Activated T-helper 1 cell treated with anti-CD3 and anti-CD28 coated beads, Interleukin-2, amount 50 U/mL, for 16 hours (primary cell): ENCODE results near the gene ZNF143.
"Not testable (repeated sequence)": the region's sequence is repeated elsewhere in the genome, so short reads cannot be mapped to it uniquely, and the experiment has no call there.

Experiments used
- DNase-seq, 2 donors: peaks; one replicate each; pipeline ENCODE4 v3.0.0-alpha.2; 2020; ENCODE audit warnings: low read depth in 1 of 2, low spot score in 1 of 2

The ZNF143 gene

DNA sequence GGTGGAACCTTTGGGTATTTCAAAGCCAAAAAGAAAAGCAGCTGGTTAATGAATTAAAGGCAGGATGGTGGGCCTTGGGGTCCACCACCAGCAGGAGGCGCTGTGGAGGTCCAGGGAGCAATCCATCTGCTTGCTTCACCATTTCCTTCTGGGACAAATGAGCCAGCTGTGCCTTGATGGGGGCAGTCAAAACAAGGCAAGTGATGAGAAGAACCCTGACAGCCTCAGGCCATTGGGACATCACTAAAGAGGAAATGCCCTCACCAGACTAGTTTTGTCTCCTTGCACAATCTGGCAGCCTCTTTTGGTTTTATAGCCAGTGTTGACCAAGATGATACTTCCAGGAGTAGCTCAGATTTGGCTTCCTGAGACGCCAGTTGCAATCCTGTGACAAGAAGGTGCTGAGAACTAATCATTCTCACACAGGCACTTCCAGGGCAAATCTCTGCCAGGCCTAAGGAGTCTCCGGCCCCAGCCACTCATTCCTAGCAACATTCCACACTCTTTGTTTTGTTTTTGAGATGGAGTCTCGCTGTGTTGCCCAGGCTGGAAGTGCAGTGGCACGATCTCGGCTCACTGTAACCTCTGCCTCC lies 74.5 kb downstream of the ZNF143 start:
- DNase-seq = peak; percentile 64 to 78

- DNase-seq = no peak
These were observed 77.7 kb downstream of the ZNF143 start for GRCh38 chr11:9538548-9538947.

DNA sequence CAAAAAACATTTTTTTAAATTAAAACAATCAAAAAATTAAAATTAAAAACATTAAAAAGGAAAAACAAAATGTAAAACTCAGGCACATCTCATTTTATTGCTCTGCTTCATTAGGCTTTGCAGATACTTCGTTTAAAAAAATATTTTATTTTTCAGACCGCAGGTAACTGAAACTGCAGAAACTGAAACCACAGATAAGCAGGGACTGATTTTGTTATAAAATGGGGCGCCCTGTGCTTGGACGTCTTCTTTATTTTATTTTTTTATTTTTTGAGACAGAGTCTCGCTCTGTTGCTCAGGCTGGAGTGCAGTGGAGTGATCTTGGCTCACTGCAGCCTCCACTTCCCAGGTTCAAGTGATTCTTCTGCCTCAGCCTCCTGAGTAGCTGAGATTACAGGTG lies 88.4 kb downstream of the ZNF143 start:
- DNase-seq = not testable (repeated sequence)

DNA sequence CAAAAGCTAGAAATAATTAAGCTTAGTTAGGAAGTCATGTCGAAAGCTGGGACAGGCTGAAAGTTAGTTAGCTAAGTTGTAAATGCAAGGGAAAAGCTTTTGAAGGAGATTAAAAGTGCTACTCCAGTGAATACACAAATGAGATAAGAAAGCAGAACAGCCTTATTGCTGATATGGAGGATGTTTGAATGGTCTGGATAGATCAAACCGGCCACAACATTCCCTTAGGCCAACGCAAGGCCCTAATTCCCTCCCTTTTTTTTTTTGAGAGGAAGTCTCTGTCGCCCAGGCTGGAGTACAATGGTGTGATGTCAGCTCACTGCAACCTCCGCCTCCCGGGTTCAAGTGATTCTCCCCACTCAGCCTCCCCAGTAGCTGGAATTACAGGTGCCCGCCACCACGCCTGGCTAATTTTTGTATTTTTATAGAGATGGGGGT lies 89.4 kb downstream of the ZNF143 start:
- DNase-seq = no peak

- no peak for DNase-seq
These were observed 100.6 kb downstream of the ZNF143 start for GRCh38 chr11:9561279-9561982.

GRCh38 chr11:9562716-9563115 lies 101.9 kb downstream of the ZNF143 start:
- no peak for DNase-seq

DNA sequence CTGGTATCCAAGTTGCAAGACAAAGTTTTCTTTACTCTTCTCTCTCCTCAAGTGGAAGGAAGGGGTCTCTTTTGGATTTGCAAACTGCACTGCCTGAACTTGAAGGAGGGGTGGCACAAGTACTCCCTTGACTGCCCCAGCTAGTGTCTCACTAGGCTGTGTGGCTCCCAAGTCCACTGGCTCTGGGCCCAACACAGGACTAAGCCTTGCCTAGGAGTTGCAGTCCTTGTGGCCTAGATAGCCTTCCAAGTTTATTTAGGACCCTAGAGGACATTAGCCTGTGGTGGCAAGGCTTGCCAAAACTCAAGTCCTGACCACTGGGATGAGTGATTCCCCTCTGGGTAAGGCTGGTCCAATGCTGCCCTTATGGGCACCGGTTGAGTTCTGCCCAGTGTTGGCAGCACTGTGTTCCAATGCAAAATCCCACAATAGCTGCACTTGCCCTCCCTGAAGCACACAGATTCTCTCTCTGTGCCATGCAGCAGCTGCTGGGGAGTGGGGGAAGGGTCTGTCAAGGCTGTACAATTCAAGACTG lies 102.5 kb downstream of the ZNF143 start:
- no peak for DNase-seq

- peak in 1 of 2 donors; percentile 42 for DNase-seq
These were observed 105.2 kb downstream of the ZNF143 start for GRCh38 chr11:9565822-9566560.

DNA sequence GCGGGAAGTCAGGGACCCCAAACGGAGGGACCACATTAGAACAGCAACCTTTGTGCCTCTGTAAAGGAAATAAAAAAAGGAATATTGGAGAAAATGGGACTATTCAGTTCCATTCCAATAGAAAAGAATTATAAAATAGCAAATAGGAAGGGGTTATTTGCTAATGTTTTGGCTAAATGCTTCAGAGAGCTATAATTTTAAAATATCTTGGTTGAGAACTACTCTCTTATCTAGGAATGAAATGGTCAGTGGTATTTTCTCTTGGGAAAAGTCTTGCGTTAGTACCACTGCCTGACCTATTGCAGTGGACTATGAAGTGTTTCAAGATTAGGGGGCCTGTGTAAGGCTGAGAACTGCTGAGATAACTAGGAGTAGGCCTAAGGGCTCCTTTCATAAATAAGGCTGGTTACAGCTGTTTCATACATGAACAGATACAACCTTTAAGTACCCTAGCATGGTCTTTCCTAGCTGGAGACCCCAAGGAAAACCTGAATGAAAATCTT lies 105.8 kb downstream of the ZNF143 start:
- no peak for DNase-seq

DNA sequence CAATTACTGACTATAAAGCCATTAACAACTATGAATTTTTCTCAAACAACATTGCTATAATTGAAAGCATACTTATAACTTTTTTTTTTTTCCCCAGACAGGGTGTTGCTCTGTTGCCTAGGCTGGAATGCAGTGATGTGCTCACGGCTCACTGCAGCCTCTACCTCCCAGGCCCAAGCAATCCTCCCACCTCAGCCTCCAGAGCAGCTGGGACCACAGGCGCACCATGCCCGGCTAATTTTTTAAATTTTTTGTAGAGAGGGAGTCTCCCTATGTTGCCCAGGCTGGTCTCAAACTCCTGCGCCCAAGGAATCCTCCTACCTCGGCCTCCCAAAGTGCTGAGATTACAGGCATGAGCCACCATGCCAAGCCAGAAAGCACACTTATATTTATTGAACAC lies 106.6 kb downstream of the ZNF143 start:
- DNase-seq = no peak

DNA sequence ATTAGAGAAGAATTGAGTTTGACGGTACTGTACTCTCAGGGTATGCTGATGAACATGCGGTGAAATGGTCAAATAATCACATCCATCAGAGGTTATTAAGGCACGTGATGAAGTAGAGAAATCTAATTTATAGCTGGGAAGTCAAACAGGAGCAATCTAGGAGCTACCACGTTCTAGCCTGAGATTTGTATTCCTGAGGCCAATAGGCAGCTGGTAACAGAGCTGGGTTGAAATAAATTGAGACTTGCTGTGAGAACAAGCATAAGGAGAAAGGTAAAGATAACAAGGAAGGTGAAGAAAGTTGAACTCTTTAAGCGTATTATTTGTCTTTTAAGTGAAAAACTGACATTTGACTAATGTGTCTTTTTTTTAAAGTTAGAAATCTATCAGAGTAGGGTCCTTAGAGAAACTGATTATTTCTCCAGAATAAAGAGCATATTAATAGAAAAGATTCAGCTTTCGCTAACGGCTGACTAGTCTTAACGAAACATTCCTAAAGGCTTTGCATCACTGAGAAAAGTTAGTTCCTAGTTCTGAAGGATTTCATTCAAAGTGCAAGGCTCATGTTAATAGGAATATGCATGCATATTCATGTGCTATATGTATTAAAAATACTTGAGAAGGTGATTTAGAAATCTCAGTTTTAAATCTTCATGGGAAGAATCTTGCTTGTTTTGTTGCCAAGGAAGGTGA lies 107.5 kb downstream of the ZNF143 start:
- DNase-seq = no peak

DNA sequence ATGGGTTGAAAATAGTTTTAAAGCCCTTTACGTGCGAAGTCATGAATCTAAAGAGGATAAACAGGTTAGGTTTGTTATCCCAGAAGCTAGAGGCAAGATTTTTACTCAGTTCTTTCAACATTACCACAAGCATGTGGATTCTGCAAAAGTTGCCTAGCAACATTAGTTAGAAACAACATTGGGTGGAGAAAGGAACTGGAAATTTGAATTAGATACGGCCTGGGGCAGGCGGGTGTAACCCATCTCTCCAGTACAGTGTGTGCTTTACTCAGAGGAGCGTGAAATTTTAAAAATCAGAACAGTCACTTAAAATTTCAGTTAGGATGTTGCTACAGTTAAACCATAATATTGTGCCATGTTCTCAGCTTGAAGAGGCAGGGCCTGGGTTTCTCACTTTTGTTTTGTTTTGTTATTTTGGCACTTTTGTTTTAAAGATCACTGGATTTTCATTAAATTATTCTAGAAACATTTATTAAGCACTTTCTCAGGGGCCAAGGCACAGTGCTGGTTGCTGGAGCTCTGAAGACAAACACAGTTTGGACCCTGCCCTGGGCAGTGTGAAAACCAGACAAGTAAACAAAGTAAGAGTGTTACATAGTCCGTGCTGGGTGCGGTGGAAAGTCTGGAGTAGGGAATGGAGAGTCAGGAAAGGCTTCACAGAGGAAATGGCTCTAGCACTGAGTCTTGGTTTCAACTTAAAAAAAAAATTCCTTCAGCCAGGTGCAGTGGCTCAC lies 108.2 kb downstream of the ZNF143 start:
- DNase-seq = no peak

DNA sequence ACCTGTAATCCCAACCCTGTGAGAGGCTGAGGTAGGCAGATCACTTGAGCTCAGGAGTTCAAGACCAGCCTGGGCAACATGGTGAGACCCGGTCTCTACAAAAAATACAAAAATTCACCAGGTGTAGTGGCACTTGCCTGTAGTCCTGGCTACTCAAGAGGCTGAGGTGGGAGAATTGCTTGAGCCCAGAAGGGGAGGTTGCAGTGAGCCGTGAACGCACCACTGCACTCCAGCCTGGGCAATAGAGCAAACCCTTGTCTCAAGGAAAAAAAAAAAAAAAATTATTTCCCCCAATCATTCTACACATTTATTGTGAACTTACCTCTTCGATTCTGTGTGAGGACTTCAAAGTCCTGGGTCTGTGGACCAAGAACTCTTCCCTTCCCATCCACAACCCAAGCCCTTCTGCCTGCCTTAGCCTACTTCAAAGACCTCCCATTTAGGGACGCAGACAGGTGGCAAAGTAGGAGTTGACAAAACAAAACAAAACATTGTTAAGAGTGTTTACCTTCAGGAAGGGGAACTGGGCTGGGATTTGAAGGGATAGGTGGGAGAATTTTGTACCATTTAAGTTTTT lies 108.9 kb downstream of the ZNF143 start:
- no peak for DNase-seq

GRCh38 chr11:9570313-9571025 lies 109.7 kb downstream of the ZNF143 start:
- no peak for DNase-seq

- no peak for DNase-seq
These were observed 110.4 kb downstream of the ZNF143 start for GRCh38 chr11:9571071-9571762.

DNA sequence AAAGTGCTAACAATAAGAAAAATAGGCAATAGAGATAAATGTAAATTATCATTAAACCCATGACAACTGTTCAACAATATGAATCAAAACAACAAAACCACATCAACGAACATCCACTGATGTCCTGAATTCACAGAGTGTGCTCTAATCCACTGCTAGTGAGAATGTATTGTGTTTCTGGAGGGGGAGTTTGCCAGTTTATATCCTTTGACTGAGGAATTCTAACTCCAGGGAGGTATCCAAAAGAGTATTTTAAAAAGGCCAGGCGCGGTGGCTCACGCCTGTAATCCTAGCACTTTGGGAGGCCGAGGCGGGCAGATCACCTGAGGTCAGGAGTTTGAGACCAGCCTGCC lies 110.9 kb downstream of the ZNF143 start:
- DNase-seq = no peak

- peak; percentile 89 to 94 for DNase-seq
These were observed 112.4 kb downstream of the ZNF143 start, which contains the start of gene WEE1 for GRCh38 chr11:9573052-9573774. TSS of gene WEE1 (plus strand) at chr11:9573670. CDS start at chr11:9573934, 264 bp downstream.
